Middle frontal gyrus (tissue), 1 donor: ENCODE measurements around the gene DPYD.

Experiments
- DNase-seq: peaks from one replicate; pipeline ENCODE4 v3.0.0-alpha.2; 2015; ENCODE audit warnings: low spot score; ENCODE audit errors: extremely low spot score

The DPYD gene

DNA sequence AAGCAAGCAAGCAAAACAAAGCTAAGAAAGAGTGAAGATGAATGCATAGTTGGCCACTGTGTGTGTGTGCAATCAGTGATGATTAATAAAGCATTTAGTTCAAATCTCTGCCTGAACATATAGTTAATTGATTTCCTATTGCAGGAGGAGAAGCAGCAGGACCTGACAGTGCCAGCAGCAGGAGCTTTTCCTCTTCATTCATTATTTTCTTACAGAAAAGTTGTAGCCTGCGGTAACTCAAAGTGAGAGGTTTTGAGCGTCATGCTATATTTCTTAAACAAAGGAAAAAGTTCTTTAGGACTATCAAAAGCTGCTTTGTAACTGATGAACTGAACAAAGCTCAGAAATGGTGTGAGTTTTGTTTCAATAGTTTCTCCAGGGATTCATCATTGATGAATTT, 819.3 kb downstream of the DPYD start:
- no peak for DNase-seq

DNA sequence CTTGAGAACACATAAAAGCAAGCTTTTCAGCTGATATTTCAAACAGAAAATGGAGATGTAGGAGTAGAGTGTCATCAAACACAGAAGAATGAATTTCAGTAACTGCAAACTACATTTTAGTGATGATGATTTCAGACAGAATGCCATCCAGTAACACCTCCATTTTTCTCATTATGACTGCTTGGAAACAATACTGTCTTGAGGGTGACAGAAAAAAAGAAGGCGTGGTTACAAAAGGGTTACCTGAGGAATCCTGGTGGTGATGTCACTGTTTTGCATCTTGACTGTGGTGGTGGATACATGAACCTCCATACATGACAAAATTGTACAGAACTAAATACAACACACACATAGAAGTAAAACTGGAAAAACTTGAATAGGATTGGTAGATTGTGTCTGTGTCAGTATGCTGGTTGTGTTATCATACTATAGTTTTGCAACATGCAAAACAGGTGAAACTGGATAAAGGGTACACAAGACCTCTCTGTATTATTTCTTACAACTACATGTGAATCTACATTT, 823.4 kb downstream of the DPYD start:
- no peak for DNase-seq

DNA sequence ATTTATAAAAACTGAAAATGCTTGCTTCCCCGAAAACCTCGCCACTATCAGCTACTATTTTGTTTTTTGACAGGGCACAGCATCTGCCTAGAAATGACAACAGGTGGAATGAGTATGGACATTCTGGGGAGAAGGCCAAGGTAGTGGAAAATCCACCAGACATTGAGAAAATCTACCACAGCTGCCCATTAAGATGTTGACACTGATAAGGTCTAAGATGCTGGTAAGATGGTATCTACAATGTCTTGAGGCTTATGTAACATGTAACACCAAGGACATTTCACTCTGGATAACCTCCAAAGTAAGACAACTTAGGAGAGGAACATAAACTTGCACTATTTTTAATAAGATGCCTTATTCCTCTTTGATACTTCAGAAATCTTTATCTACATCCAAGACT, 825.1 kb downstream of the DPYD start:
- DNase-seq, result no peak

DNA sequence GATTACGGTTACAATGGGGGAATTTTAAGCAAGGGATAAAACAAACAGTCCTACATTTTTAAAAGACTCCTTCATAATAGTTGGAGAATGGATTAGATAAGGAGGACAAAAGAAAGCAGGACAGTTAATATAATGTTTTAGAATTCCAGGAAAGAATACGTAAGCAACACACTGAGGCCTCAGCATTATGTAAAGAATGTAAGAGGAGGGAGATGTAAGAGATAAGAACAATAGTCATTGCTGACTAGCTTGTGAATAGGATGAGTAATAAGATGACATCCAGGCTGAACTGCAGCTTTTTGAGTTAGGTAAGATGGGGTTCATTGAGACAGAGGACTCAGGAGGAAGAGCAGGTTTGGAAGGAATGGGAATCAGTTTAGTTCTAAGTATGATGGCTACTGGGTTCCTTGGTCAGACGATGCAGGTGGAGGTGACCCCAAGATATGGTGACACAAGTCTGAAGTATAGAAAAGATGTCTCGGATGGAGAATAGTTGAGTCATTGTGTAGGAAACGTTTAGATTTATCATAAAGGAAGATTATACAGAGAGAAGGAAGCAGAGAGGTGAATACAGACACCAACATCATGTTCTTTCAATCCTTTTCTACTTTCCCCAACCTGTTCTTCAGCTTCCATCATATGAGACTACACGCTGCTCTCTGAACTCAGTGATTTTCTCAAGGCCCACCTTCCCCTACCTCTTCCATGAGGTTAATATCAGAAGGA, 826.4 kb downstream of the DPYD start:
- DNase-seq, result no peak

DNA sequence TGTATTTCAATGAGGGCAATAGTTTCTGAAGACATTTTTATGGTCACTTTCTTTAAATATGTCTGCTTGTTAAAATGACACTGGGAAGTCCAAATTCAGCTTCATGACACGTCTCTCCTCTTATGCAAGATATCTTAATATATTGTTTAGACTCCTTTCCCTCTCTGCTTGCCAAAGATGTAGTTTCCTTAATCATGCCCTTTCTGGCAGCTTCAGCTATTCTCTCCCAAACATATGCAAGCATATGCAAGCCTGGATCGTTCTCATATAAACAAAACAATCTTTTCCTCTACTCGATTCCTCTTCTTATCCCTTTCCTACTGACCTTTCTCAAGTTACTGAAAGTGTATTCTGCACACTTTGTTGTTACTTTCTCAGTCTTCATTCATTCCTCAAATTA, 827.1 kb downstream of the DPYD start:
- no peak for DNase-seq

DNA sequence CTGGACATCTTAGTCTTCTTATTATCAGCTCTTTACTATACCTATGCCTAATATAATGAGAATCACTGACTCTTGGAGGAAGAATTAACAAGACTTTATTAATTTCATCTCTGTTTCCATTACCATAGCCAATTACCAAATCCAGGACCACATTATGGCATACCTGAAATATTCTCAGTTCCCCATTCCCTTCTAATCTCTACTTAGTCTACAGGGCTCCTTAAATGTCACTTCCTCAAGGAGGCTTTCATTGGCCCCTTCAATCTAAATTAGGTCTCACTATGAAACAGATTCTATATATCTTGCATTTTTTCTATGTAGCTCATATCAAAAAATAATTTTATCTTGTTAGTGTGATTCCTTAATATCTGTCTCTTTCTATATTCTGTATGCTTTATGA, 828.0 kb downstream of the DPYD start:
- DNase-seq, result no peak

DNA sequence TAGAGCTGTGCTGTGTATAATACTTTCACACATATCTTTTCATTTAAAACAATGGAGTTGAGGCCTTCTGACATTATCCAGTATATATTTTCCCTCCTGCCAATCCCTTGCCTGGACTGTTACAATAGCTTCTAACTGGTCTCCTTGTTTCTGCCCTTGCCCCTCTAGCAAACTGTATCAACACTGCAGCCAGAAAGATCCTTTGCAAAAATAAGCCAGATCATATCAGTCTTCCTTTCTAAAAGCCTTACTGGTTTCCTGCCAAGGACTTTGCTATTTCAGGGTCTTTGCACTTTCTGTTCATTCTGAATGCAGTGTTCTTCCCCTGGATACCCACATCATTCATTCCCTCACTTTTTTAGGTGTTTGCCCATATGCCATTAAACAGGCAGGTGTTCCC, 829.2 kb downstream of the DPYD start:
- DNase-seq, result no peak

DNA sequence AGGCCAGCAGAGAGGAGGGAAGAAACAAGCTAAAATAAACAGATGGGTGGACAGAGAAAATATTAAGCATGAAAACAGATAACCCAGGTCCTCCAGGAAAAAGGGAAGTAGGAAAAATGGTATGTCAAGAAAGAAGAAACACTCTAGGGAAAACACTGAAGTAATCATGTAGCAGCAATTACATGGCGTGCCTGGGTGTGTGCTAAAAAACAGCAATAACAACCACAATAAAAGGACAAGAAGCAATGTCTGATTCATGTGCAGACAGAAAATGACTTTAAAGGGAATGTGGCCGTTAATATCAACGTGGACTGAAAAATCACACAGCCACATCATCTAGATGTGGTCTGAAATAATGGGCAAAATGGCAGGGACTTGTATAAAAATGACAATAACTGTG, 829.6 kb downstream of the DPYD start:
- no peak for DNase-seq

DNA sequence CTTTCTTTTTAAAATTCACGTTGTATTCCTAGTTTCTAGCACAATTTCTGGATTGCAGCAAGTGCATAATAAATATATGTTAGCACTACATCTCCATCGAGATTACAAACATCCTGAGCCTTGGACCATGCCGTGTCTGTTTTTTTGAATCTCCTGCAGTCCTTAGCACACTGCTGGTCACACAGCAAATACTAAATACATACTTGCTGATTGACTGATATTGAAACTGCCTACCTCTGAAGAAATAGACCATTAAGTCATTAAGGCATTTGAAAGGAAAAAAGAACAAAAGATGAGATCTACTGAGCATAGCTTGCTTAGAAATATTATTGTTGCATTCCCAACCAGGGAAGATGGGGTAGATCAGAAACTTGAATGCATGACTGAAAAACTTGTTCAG, 830.1 kb downstream of the DPYD start:
- no peak for DNase-seq

DNA sequence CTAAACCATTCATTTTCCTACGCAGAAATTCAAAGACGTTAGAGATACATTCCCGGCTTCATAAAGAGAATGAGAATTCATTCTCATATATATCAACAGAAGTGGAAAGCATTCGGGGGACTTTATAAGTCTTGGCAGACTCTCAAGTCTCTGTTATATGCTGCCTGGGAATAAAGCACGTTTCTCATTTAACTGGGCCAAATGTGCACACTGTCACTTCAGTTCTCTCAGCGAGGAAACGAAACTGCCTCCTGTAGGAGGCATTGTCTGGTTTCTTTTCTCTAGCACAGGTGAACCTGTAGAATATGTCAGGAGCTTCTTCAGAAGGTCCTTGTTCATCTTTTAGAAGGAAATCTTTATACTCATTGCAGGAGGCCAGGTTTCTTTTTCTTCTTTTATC, 831.7 kb downstream of the DPYD start:
- no peak for DNase-seq

DNA sequence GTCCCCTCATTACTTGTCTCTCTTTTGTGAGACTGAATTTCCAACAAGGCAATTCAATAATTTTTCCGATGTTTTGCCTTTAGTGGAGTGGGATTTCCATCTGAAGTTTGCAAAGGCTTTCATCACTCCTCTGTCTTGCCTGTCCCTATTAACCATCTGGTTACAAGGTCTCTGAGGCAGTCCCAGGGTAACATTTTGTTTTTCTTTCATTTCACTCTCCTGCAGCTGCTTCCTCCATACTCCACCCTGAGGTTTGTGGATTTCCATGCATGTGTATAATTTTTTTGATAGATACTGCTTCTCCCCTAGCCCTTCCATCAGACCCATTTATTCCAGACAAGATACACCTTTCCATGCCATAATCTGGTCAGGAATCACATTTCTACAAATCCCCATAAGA, 832.4 kb downstream of the DPYD start:
- no peak for DNase-seq

DNA sequence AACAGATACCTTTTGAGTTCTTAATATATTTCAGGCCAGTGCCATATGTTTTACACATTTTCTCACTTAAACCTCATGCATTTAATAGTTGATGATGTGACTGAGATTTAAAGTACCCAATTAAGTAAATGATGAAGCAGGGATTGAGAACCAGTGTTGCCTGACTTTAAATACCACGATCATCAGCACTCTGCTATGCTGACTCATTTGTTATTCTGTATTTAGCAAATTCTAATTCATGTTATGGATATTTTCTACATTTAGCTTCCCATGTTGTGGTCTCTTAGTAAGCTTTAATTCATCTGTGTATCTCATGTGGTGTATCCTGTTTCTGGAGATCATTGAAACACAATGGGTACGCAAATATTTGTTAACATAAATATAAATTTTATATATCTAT, 836.3 kb downstream of the DPYD start:
- DNase-seq, result no peak

DNA sequence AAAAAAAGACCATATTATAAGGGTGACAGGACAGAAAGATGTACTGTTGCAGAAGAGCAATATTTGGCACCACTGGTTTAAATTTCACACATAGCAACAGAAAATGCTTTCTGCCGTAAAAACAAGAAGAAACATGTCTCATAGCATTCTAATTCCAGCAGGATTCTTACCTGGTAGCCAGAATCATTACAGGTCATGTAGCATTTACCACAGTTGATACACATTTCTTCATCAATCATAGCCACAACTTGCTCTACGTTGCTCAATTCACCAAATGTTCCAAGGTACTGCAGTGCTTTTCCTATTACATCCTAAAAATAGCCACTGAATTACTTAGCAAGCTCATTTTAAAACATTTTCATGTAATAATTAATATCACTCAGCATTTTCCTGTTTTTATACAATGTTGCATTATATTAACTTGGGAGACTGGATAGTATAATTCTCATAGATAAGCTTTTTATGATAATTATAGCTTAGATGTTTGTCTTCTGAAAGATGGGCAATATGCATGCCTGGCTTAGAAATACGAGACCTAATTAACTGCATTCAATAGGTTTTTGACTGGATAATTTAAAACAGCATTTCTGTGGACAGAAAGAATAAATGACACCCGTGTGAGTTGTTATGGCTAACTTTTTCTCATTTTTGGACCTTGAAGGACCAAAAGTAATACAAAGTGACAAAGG, 838.5 kb downstream of the DPYD start:
- DNase-seq, result no peak

DNA sequence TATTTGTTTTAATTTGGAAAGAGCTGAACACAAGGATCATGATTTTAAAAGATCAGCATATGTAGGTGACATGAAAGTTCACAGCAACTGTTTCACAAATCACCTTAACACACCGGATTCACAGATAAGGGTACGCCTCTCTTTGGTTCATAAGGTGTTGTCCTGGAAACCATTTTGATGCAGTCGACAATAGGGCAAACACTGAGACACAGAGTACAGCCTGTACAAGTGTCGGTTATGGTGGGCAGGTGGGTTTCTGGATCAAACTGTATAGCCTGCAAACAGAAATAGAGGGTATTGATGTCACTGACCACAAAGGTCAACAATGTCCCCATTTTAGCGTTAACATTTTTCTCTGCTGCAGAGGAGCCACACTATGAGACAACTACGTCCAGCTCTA, 842.0 kb downstream of the DPYD start:
- no peak for DNase-seq

DNA sequence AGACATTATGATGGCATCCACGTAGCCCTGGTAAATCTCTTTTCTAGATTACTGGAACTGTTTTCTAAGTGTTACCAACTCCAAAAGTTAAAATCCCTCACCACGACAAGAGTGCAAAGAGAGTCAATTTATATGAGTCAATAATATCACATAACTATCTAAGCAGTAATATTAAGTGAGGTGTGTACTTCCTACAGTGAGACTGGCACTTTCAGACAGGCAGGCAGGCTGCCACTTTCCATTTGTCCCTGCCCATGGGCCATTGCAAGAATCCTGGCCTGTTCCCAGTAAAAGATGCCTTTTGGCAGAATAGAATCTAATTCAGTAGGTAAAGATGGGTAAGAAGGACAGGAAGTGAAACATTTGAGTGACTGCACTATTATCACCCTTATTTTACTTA, 843.6 kb downstream of the DPYD start:
- no peak for DNase-seq

DNA sequence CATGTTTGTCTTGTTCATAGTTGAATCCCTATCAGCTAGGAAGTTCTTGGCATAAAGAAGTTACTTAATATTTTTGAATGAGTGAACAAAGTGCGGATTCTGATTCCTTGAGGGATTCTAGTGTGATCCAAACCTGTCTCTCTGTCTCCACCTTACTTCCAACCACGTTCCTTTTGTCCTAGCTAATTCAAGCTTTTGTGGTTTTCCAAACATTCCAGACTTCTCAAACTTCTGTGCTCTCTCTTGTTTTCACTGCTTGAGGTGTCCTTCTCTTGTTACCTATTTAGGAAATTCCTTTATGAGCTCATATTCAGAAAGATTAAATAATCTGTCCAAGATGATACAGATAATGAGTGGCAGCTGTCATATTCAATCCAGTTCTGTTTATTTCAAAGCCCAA, 846.1 kb downstream of the DPYD start:
- no peak for DNase-seq

DNA sequence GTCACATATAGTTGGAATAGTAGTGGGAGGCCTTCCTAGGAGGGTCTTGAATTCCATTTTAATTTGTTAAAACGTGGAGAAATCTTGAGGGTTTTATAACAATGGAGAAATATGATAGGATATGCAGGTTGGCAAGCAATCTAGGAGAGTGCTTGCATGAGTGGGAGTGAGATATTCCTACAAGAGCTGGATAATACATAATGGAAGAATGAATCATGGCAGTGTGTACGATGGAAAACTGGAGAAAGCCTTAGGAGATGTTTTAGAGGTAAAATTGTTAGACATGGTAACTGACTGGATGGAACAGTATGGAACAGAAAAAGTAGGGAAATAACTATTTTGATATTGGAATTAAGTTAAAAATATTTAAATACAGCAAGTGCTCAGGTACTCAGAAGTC, 846.9 kb downstream of the DPYD start:
- no peak for DNase-seq

DNA sequence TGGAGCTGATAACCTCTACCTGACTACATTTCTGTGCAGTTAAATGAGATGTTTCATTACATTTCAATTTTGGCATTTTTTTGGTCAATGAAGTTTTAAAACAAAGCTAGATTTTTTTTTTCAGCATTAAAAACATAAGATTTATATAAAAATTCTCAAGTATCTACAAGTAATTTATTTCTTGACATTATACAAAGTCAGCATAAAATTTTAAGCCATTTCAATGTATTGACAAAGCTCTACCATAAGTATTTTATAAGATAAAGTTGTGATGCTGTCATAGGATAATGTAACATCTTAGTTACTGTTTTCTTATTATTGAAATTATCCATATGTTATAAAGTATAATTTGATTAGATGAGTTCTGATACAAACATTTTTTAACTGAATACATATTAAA, 847.7 kb downstream of the DPYD start:
- DNase-seq, result no peak

DNA sequence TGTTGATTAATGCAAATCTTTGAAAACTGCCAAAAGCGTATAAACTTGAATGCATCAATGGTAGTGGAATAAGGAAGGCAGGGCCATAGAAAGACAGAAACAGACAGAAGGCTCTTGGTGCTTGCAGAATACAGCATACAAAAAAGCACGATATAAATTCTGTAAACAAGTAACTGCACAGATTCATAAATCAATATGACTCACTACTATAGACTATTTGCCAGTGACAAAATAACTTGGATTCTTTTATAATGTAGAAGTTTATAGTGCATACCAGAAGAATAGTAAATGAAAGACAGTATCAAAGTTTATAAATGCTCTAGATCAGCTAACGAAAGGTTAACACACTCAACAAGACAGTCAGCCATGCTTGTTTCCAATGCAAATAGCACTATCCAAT, 849.7 kb downstream of the DPYD start:
- DNase-seq, result no peak

DNA sequence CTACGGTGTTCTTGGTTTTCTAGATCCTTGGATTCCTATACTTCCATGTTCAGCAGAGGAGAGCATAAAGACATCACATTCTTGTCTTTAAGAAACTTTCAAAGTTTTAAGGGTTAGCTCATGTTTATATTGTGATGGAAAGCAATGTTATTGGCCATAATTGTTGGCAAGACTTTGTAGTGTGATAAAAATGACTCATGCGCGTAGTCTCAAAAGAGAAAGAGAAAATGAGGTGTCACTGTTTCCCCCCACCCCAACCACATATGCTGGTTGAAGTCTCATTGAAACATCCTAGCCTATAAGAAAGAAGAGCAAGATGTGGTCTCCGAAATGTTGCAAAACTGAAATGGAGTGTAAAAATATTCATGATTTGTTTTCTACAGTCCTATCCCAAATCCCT, 850.5 kb downstream of the DPYD start:
- DNase-seq, result no peak

DNA sequence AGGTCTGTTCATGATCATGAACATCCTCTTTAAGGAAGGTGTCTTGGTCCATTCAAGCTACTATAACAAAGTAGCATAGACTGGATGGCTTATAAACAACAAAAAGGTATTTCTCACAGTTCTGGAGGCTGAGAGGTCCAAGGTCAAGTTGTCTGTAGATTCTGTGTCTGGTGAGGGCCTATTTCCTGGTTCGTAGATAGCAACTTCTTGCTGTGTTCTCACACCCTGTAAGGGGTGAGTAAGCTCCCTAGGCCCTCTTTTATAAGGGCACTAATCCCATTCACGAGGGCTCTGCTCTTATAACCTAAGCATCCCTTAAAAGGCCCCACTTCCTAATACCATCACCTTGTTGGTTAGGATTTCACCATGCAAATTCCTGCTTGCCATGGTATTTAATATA, 851.5 kb downstream of the DPYD start:
- no peak for DNase-seq

DNA sequence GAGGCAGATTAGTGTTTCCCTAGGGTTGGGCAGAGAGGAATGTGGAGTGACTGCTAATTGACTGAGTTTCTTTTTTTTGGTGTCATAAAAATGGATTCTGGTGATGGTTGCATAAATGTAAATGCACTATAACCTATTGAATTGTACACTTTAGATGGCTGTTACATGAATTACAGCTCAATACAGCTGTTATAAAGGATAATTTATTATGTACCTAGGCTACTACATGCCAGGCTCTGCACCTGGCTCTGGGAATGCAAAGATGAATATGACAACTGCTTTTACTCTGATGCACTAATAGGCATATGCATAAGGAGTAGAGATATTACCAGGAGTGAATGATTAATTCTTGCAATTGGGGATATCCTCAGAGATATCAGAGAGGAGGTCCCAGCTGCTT, 854.0 kb downstream of the DPYD start:
- DNase-seq, result no peak

DNA sequence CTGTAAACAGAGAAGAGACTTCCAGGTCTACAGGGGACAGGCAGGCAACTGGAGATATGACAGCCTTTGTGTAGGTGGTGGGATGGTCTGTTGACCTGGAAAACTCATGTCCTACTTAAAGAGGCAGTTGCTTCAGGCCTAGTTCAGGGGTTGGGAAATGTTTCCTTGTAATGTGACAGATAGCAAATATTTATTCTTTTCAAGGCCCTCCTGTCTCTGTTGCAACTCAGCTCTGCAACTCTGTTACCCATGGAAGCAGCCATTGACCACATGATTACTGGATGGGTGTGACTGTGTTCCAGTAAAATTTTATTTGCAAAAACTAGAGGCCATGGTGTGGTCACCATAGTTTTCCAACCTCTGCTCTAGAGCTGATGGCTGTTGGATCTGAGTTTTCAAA, 857.3 kb downstream of the DPYD start:
- DNase-seq, result no peak
